PC-3 (cell line): ENCODE data around the gene KTN1. TPM values are rescaled to one million over a fixed set of nuclear protein-coding genes. Genes with fewer than 3 reads are reported as not detected.

Experiments
- ATAC-seq: fragments of 200-7000 bp; cut with Tn5 transposase; 2 replicates; pipeline ENCODE4 v1.9.1; 2020; ENCODE audit warnings: mild to moderate bottlenecking, moderate library complexity
- BruUV-seq: library from RNA; stranded (reverse); fragments of 400-500 nt; replicated peaks from 2 replicates; lab custom pipeline; 2021; lab: Mats Ljungman, UMichigan
- CTCF ChIA-PET: fragments of 300-600 bp; sonication (Branson Sonifier 250); formaldehyde crosslinking; loops from one replicate; lab custom pipeline; 2022; ENCODE audit warnings: antibody characterized with exemption; lab: Charles Lee
- POLR2A ChIA-PET: fragments of 300-600 bp; sonication (Branson Sonifier 250); formaldehyde crosslinking; loops from one replicate; lab custom pipeline; 2022; ENCODE audit warnings: antibody characterized with exemption; ENCODE audit not compliant: unreplicated experiment; lab: Charles Lee
- DNase-seq: peaks from one replicate; pipeline ENCODE4 v3.0.0-alpha.2; 2015
- H2AFZ ChIP-seq: fragments of 300-600 bp; sonication (generic); 2 replicates; pipeline ENCODE4 v1.6.0; 2016; ENCODE audit warnings: antibody characterized with exemption, low read length
- H3F3A ChIP-seq: fragments of 300-600 bp; sonication (generic); one replicate; pipeline ENCODE4 v1.6.0; 2017; ENCODE audit warnings: antibody characterized with exemption, low read length, control low read depth, mild to moderate bottlenecking; ENCODE audit not compliant: unreplicated experiment
- H3K27ac ChIP-seq: fragments of 300-600 bp; sonication (generic); 2 replicates; pipeline ENCODE4 v1.5.1; 2016; ENCODE audit warnings: mild to moderate bottlenecking, low read length
- H3K27me3 ChIP-seq: fragments of 300-600 bp; sonication (generic); 2 replicates; pipeline ENCODE4 v1.6.1; 2016; ENCODE audit warnings: low read length, mixed read lengths
- H3K36me3 ChIP-seq: fragments of 300-600 bp; sonication (generic); 2 replicates; pipeline ENCODE4 v1.6.1; 2016; ENCODE audit warnings: low read depth, mixed run types, low read length, mixed read lengths
- H3K4me1 ChIP-seq: fragments of 300-600 bp; sonication (generic); 2 replicates; pipeline ENCODE4 v1.5.1; 2016; ENCODE audit warnings: low read length; ENCODE audit not compliant: insufficient read depth
- H3K4me2 ChIP-seq: fragments of 300-600 bp; sonication (generic); 2 replicates; pipeline ENCODE4 v1.6.0; 2016; ENCODE audit warnings: low read length
- H3K4me3 ChIP-seq: fragments of 300-600 bp; sonication (generic); 2 replicates; pipeline ENCODE4 v1.5.1; 2016; ENCODE audit warnings: mild to moderate bottlenecking, low read length, mixed read lengths
- H3K79me2 ChIP-seq: fragments of 300-600 bp; sonication (generic); 2 replicates; pipeline ENCODE4 v1.6.1; 2017; ENCODE audit warnings: low read length, mixed read lengths
- H3K9ac ChIP-seq: fragments of 300-600 bp; sonication (generic); 2 replicates; pipeline ENCODE4 v1.6.0; 2016; ENCODE audit warnings: mild to moderate bottlenecking, low read length
- H3K9me2 ChIP-seq: fragments of 300-600 bp; sonication (generic); replicated peaks from 2 replicates; pipeline ENCODE4 v1.6.1; 2016; ENCODE audit warnings: mixed run types, low read length, mixed read lengths
- H3K9me3 ChIP-seq: fragments of 300-600 bp; sonication (generic); 2 replicates; pipeline ENCODE4 v1.6.1; 2016; ENCODE audit warnings: low read length, mixed read lengths
- H4K20me1 ChIP-seq: fragments of 300-600 bp; sonication (generic); 2 replicates; pipeline ENCODE4 v1.6.1; 2016; ENCODE audit warnings: low read length, mixed read lengths
- CTCF ChIP-seq: fragments of 300-600 bp; sonication (generic); conservative IDR thresholded peaks from 2 replicates; pipeline ENCODE4 v1.5.1; 2017; ENCODE audit warnings: antibody characterized with exemption, low read depth, mild to moderate bottlenecking, low read length
- EZH2 ChIP-seq: fragments of 300-600 bp; sonication (generic); IDR thresholded peaks from one replicate; pipeline ENCODE4 v1.6.1; 2017; ENCODE audit warnings: antibody characterized with exemption, mild to moderate bottlenecking, low read length; ENCODE audit not compliant: unreplicated experiment
- EZH2phosphoT487 ChIP-seq: fragments of 300-600 bp; sonication (generic); IDR thresholded peaks from 2 replicates; pipeline ENCODE4 v1.6.1; 2018; ENCODE audit warnings: mild to moderate bottlenecking, antibody characterized with exemption, low read length, borderline replicate concordance
- intact Hi-C: fragments of 100-400 bp; cut with micrococcal nuclease; formaldehyde crosslinking; loops from 2 replicates; pipeline ENCODE4 v1.9.0; 2023
- total RNA-seq: library from RNA; depleted of rRNA; stranded (reverse); fragments of >200 nt; gene quantifications from 2 replicates; pipeline ENCODE4 v1.2.3, GENCODE V29; 2014

KTN1 gene
- total RNA-seq, 1 experiment from 2014 or later, result 251 TPM

GRCh38 chr14:55589171-55589570 lies 9.2 kb downstream of the KTN1 start:
- DNase-seq, result peak; percentile 41
- H3K9me3 ChIP-seq, result no peaks in the 10 kb centered on the region
- peaks cover 100% of the 10 kb centered on the region for H3K79me2 ChIP-seq
- no peak overlapping the region for H3K4me2 ChIP-seq
- peak; percentile 41 for ATAC-seq
- peaks cover 82% of the 10 kb centered on the region for H4K20me1 ChIP-seq
- ChIA-PET CTCF (interaction anchor here (0.6 kb wide), 1 partner anchor 508 kb away, joined by 3 read pairs; no protein-coding TSS in a partner anchor), POLR2A (no interaction called here)
- no peaks in the 10 kb centered on the region for H3K9me2 ChIP-seq
- intact Hi-C loops, result no loop called here
- no peaks in the 10 kb centered on the region for H3F3A ChIP-seq
- H3K4me1 ChIP-seq, result peaks cover 69% of the 10 kb centered on the region
- no peak for TF ChIP-seq EZH2phosphoT487
- no peak for TF ChIP-seq EZH2
- TF ChIP-seq CTCF, result no peak
- no peak overlapping the region for H3K4me3 ChIP-seq
- no peak overlapping the region for H2AFZ ChIP-seq
- H3K27ac ChIP-seq, result no peak overlapping the region
- BruUV-seq, result no TSS peak
- H3K36me3 ChIP-seq, result 0 out of 2 replicates have a peak, but pooled peaks cover 4% of the 10 kb centered on the region
- H3K27me3 ChIP-seq, result no peaks in the 10 kb centered on the region
- H3K9ac ChIP-seq, result no peak overlapping the region

GRCh38 chr14:55592436-55592835 lies 12.4 kb downstream of the KTN1 start:
- no peak for TF ChIP-seq CTCF
- no peak for TF ChIP-seq EZH2
- no peak for TF ChIP-seq EZH2phosphoT487
- Histone ChIP-seq H3K9me3 (no peaks in the 10 kb centered on the region), H3K27me3 (no peaks in the 10 kb centered on the region), H3K27ac (no peak overlapping the region), H4K20me1 (peaks cover 51% of the 10 kb centered on the region), H3K4me3 (no peak overlapping the region), H3K4me2 (0 out of 2 replicates have a peak overlapping the region, but pooled peaks have one; percentile 1), H3K79me2 (peaks cover 98% of the 10 kb centered on the region), H3K9ac (no peak overlapping the region), H3F3A (no peaks in the 10 kb centered on the region), H3K4me1 (peaks cover 48% of the 10 kb centered on the region), H3K9me2 (no peaks in the 10 kb centered on the region), H2AFZ (no peak overlapping the region), H3K36me3 (0 out of 2 replicates have a peak, but pooled peaks cover 4% of the 10 kb centered on the region)
- DNase-seq, result peak; percentile 53
- BruUV-seq, result no TSS peak
- intact Hi-C loops, result no loop called here
- ChIA-PET CTCF (interaction anchor here (0.6 kb wide), 1 partner anchor 87 kb away, joined by 3 read pairs; no protein-coding TSS in a partner anchor), POLR2A (no interaction called here)
- peak; percentile 33 for ATAC-seq

- H3K36me3 ChIP-seq, result 0 out of 2 replicates have a peak, but pooled peaks cover 4% of the 10 kb centered on the region
- no peaks in the 10 kb centered on the region for H3K27me3 ChIP-seq
- BruUV-seq, result no TSS peak
- H3K4me1 ChIP-seq, result peaks cover 39% of the 10 kb centered on the region
- H3K9me3 ChIP-seq, result no peaks in the 10 kb centered on the region
- H3K4me3 ChIP-seq, result no peak overlapping the region
- peaks cover 39% of the 10 kb centered on the region for H4K20me1 ChIP-seq
- ChIA-PET POLR2A (interaction anchor here (0.6 kb wide), 1 partner anchor 15 kb away, joined by 3 read pairs; no protein-coding TSS in a partner anchor), CTCF (no interaction called here)
- ATAC-seq (no peak), DNase-seq (no peak)
- no peak for TF ChIP-seq EZH2phosphoT487
- TF ChIP-seq EZH2, result no peak
- no peak for TF ChIP-seq CTCF
- intact Hi-C loops, result no loop called here
- no peaks in the 10 kb centered on the region for H3K9me2 ChIP-seq
- no peak overlapping the region for H3K4me2 ChIP-seq
- peaks cover 98% of the 10 kb centered on the region for H3K79me2 ChIP-seq
- H3K9ac ChIP-seq, result no peak overlapping the region
- H2AFZ ChIP-seq, result no peak overlapping the region
- H3F3A ChIP-seq, result peaks cover 3% of the 10 kb centered on the region
- H3K27ac ChIP-seq, result no peak overlapping the region
These were observed 13.7 kb downstream of the KTN1 start for GRCh38 chr14:55593698-55594097.
